OCI-LY1 (cell line): ENCODE results near the gene TLCD4.

Experiments
- H2AFZ ChIP-seq: fragments of 200-600 bp; sonication (generic), shearing (Covaris generic); 2 replicates; pipeline ENCODE4 v1.6.0; 2014; ENCODE audit warnings: antibody characterized with exemption, mild to moderate bottlenecking, low read length
- H3F3A ChIP-seq: fragments of 200-600 bp; sonication (generic), shearing (Covaris generic); 2 replicates; pipeline ENCODE4 v1.6.0; 2014; ENCODE audit warnings: mild to moderate bottlenecking, antibody characterized with exemption, low read length, moderate library complexity; ENCODE audit not compliant: insufficient read depth
- H3K27ac ChIP-seq: fragments of 200-600 bp; sonication (generic); 2 replicates; pipeline ENCODE4 v1.5.1; 2014; ENCODE audit warnings: low read length, mixed run types, mild to moderate bottlenecking, low read depth; ENCODE audit not compliant: poor library complexity, severe bottlenecking
- H3K27me3 ChIP-seq: fragments of 200-600 bp; sonication (generic); 2 replicates; pipeline ENCODE4 v1.6.0; 2014; ENCODE audit warnings: antibody characterized with exemption, mild to moderate bottlenecking, low read length, moderate library complexity; ENCODE audit not compliant: insufficient read depth
- H3K36me3 ChIP-seq: fragments of 200-600 bp; sonication (generic); 2 replicates; pipeline ENCODE4 v1.6.1; 2014; ENCODE audit warnings: mild to moderate bottlenecking, antibody characterized with exemption, low read length, moderate library complexity, mixed read lengths; ENCODE audit not compliant: insufficient read depth
- H3K4me1 ChIP-seq: fragments of 200-600 bp; sonication (generic); 2 replicates; pipeline ENCODE4 v1.5.1; 2014; ENCODE audit warnings: mild to moderate bottlenecking, low read length, moderate library complexity; ENCODE audit not compliant: insufficient read depth, severe bottlenecking
- H3K4me2 ChIP-seq: fragments of 200-600 bp; sonication (generic), shearing (Covaris generic); 2 replicates; pipeline ENCODE4 v1.6.1; 2014; ENCODE audit warnings: low read length
- H3K4me3 ChIP-seq: fragments of 200-600 bp; sonication (generic); 2 replicates; pipeline ENCODE4 v1.5.1; 2014; ENCODE audit warnings: low read length, low read depth, mild to moderate bottlenecking, mixed read lengths; ENCODE audit not compliant: poor library complexity, severe bottlenecking
- H3K79me2 ChIP-seq: fragments of 200-600 bp; shearing (Covaris generic); 2 replicates; pipeline ENCODE4 v1.6.1; 2016; ENCODE audit warnings: mixed run types, low read length, mixed read lengths; ENCODE audit not compliant: insufficient read depth
- H3K9ac ChIP-seq: fragments of 200-600 bp; sonication (generic), shearing (Covaris generic); 2 replicates; pipeline ENCODE4 v1.6.1; 2014; ENCODE audit warnings: mild to moderate bottlenecking, low read length, mixed read lengths
- H3K9me2 ChIP-seq: fragments of 200-600 bp; sonication (generic), shearing (Covaris generic); 2 replicates; pipeline ENCODE4 v1.6.1; 2014; ENCODE audit warnings: low read depth, mild to moderate bottlenecking, low read length, mixed read lengths
- H3K9me3 ChIP-seq: fragments of 200-600 bp; shearing (Covaris generic); 2 replicates; pipeline ENCODE4 v1.6.1; 2014; ENCODE audit warnings: low read length, mixed read lengths
- H4K20me1 ChIP-seq: fragments of 200-600 bp; sonication (generic), shearing (Covaris generic); 2 replicates; pipeline ENCODE4 v1.6.0; 2016; ENCODE audit warnings: mild to moderate bottlenecking, low read length; ENCODE audit not compliant: insufficient read depth
- CTCF ChIP-seq: fragments of 200-600 bp; sonication (generic), shearing (Covaris generic); IDR thresholded peaks from 2 replicates; pipeline ENCODE4 v1.5.1; 2017; ENCODE audit warnings: mild to moderate bottlenecking, antibody characterized with exemption, low read length, moderate library complexity, mixed read lengths
- EZH2 ChIP-seq: fragments of 200-600 bp; sonication (generic), shearing (Covaris generic); IDR thresholded peaks from 2 replicates; pipeline ENCODE4 v1.8.0; 2017; ENCODE audit warnings: borderline replicate concordance, mixed run types, mild to moderate bottlenecking, antibody characterized with exemption, low read length, moderate library complexity, mixed read lengths

Gene TLCD4

GRCh38 chr1:95072532-95073419, 44.4 kb upstream of the TLCD4 start, which contains the start of gene ALG14:
TSS of gene ALG14 (minus strand) at chr1:95072951. CDS start at chr1:95072898, 53 bp downstream.
- Histone ChIP-seq H3K4me3 (peak within 1 kb of the TSS; percentile 84), H3K27ac (peak within 1 kb of the TSS; percentile 34), H3K9me2 (no peaks in the 10 kb centered on the region), H4K20me1 (no peaks in the 10 kb centered on the region), H3F3A (no peaks in the 10 kb centered on the region), H3K9ac (peak within 1 kb of the TSS; percentile 83), H3K36me3 (no peaks in the 10 kb centered on the region), H3K4me1 (peaks cover 15% of the 10 kb centered on the region), H3K4me2 (peak within 1 kb of the TSS; percentile 87), H2AFZ (peak within 1 kb of the TSS; percentile 95), H3K27me3 (no peaks in the 10 kb centered on the region), H3K9me3 (no peaks in the 10 kb centered on the region), H3K79me2 (no peaks in the 10 kb centered on the region)
- TF ChIP-seq CTCF (no peak), EZH2 (no peak)

- Histone ChIP-seq H3K9ac (peak overlapping the region; percentile 83), H3K4me2 (peak overlapping the region; percentile 87), H3K4me3 (peak overlapping the region; percentile 84), H3K36me3 (no peaks in the 10 kb centered on the region), H3K9me2 (no peaks in the 10 kb centered on the region), H3F3A (no peaks in the 10 kb centered on the region), H3K79me2 (no peaks in the 10 kb centered on the region), H3K4me1 (peaks cover 15% of the 10 kb centered on the region), H3K27me3 (no peaks in the 10 kb centered on the region), H2AFZ (peak overlapping the region; percentile 95), H4K20me1 (no peaks in the 10 kb centered on the region), H3K9me3 (no peaks in the 10 kb centered on the region), H3K27ac (no peak overlapping the region)
- TF ChIP-seq EZH2 = no peak
- TF ChIP-seq CTCF = no peak
These were observed 43.7 kb upstream of the TLCD4 start for GRCh38 chr1:95073446-95073845.

- TF ChIP-seq CTCF (no peak), EZH2 (no peak)
These were observed 41.1 kb upstream of the TLCD4 start for GRCh38 chr1:95076034-95076433.

More at GRCh38 chr1:95076034-95076433, 41.1 kb upstream of the TLCD4 start:
- Histone ChIP-seq H3K4me3 (no peak overlapping the region), H3K9me2 (no peaks in the 10 kb centered on the region), H3K4me2 (no peak overlapping the region), H3K9me3 (no peaks in the 10 kb centered on the region), H3K27ac (no peak overlapping the region), H3F3A (no peaks in the 10 kb centered on the region), H3K79me2 (no peaks in the 10 kb centered on the region), H2AFZ (no peak overlapping the region), H3K4me1 (peaks cover 15% of the 10 kb centered on the region), H4K20me1 (no peaks in the 10 kb centered on the region), H3K9ac (no peak overlapping the region), H3K36me3 (no peaks in the 10 kb centered on the region), H3K27me3 (no peaks in the 10 kb centered on the region)
